Measurements from ENCODE around the gene HIVEP3. TPM values are rescaled to one million over a fixed set of nuclear protein-coding genes. Genes with fewer than 3 reads are reported as not detected.
A peak's percentile ranks its signal among the peaks of the same experiment; 100 is the strongest.

HIVEP3 gene
- total RNA-seq, 1 donor from 2014 or later: 76.7 TPM

GRCh38 chr1:41583658-41584547 is 334.8 kb downstream of the HIVEP3 start:
- H3K27me3 Mint-ChIP-seq (ENCODE audit: insufficient read depth): no peaks in the 10 kb centered on the region
- H3K27ac Mint-ChIP-seq: no peak overlapping the region
- peaks cover 65% of the 10 kb centered on the region for H3K36me3 Mint-ChIP-seq (ENCODE audit: low read depth)
- DNase-seq (ENCODE audit: low spot score): no peak
- H3K9me3 Mint-ChIP-seq: no peaks in the 10 kb centered on the region
- H3K4me1 Mint-ChIP-seq (ENCODE audit: low read depth): peaks cover 24% of the 10 kb centered on the region
- no peak overlapping the region for H3K4me3 Mint-ChIP-seq
- intact Hi-C loops (cut with micrococcal nuclease): no loop called here

- H3K36me3 Mint-ChIP-seq (ENCODE audit: low read depth): peaks cover 67% of the 10 kb centered on the region
- H3K9me3 Mint-ChIP-seq: no peaks in the 10 kb centered on the region
- no peak for DNase-seq (ENCODE audit: low spot score)
- intact Hi-C loops (cut with micrococcal nuclease): no loop called here
- no peak overlapping the region for H3K4me3 Mint-ChIP-seq
- no peak overlapping the region for H3K27ac Mint-ChIP-seq
- no peaks in the 10 kb centered on the region for H3K27me3 Mint-ChIP-seq (ENCODE audit: insufficient read depth)
- peaks cover 33% of the 10 kb centered on the region for H3K4me1 Mint-ChIP-seq (ENCODE audit: low read depth)
Observed at GRCh38 chr1:41582851-41583657, 335.7 kb downstream of the HIVEP3 start.

GRCh38 chr1:41582351-41582750 is 336.4 kb downstream of the HIVEP3 start:
- Mint-ChIP-seq H3K36me3 (ENCODE audit: low read depth) (peaks cover 69% of the 10 kb centered on the region), H3K27ac (no peak overlapping the region), H3K27me3 (ENCODE audit: insufficient read depth) (no peaks in the 10 kb centered on the region), H3K9me3 (no peaks in the 10 kb centered on the region), H3K4me3 (no peak overlapping the region), H3K4me1 (ENCODE audit: low read depth) (peaks cover 38% of the 10 kb centered on the region)
- intact Hi-C loops (cut with micrococcal nuclease): no loop called here
- no peak for DNase-seq (ENCODE audit: low spot score)

- intact Hi-C loops (cut with micrococcal nuclease): no loop called here
- H3K27ac Mint-ChIP-seq: no peak overlapping the region
- no peaks in the 10 kb centered on the region for H3K27me3 Mint-ChIP-seq (ENCODE audit: insufficient read depth)
- peaks cover 42% of the 10 kb centered on the region for H3K4me1 Mint-ChIP-seq (ENCODE audit: low read depth)
- H3K4me3 Mint-ChIP-seq: no peak overlapping the region
- no peaks in the 10 kb centered on the region for H3K9me3 Mint-ChIP-seq
- DNase-seq (ENCODE audit: low spot score): no peak
- H3K36me3 Mint-ChIP-seq (ENCODE audit: low read depth): peaks cover 69% of the 10 kb centered on the region
Observed at GRCh38 chr1:41582004-41582325, 336.8 kb downstream of the HIVEP3 start.

- DNase-seq (ENCODE audit: low spot score): no peak
- Mint-ChIP-seq H3K4me3 (no peak overlapping the region), H3K27ac (no peak overlapping the region), H3K27me3 (ENCODE audit: insufficient read depth) (no peaks in the 10 kb centered on the region), H3K9me3 (no peaks in the 10 kb centered on the region), H3K4me1 (ENCODE audit: low read depth) (peaks cover 47% of the 10 kb centered on the region), H3K36me3 (ENCODE audit: low read depth) (peaks cover 70% of the 10 kb centered on the region)
- intact Hi-C loops (cut with micrococcal nuclease): no loop called here
Observed at GRCh38 chr1:41581216-41582003, 337.3 kb downstream of the HIVEP3 start.

- Mint-ChIP-seq H3K36me3 (ENCODE audit: low read depth) (peaks cover 75% of the 10 kb centered on the region), H3K27ac (peak overlapping the region; percentile 24), H3K9me3 (no peaks in the 10 kb centered on the region)
Observed at GRCh38 chr1:41580520-41581172, 338.1 kb downstream of the HIVEP3 start.

GRCh38 chr1:41580021-41580420 is 338.7 kb downstream of the HIVEP3 start:
- peak overlapping the region; percentile 24 for H3K27ac Mint-ChIP-seq
- DNase-seq (ENCODE audit: low spot score): no peak
- H3K9me3 Mint-ChIP-seq: no peaks in the 10 kb centered on the region
- H3K36me3 Mint-ChIP-seq (ENCODE audit: low read depth): peaks cover 77% of the 10 kb centered on the region
- H3K4me1 Mint-ChIP-seq (ENCODE audit: low read depth): peaks cover 53% of the 10 kb centered on the region
- intact Hi-C loops (cut with micrococcal nuclease): no loop called here
- no peaks in the 10 kb centered on the region for H3K27me3 Mint-ChIP-seq (ENCODE audit: insufficient read depth)
- no peak overlapping the region for H3K4me3 Mint-ChIP-seq

More at GRCh38 chr1:41580520-41581172, 338.1 kb downstream of the HIVEP3 start:
- Mint-ChIP-seq H3K4me3 (no peak overlapping the region), H3K27me3 (ENCODE audit: insufficient read depth) (no peaks in the 10 kb centered on the region), H3K4me1 (ENCODE audit: low read depth) (peaks cover 52% of the 10 kb centered on the region)
- no peak for DNase-seq (ENCODE audit: low spot score)
- intact Hi-C loops (cut with micrococcal nuclease): no loop called here

GRCh38 chr1:41578712-41579335 is 339.9 kb downstream of the HIVEP3 start:
- no peaks in the 10 kb centered on the region for H3K9me3 Mint-ChIP-seq
- H3K4me3 Mint-ChIP-seq: no peak overlapping the region
- no peak for DNase-seq (ENCODE audit: low spot score)
- intact Hi-C loops (cut with micrococcal nuclease): no loop called here
- H3K4me1 Mint-ChIP-seq (ENCODE audit: low read depth): peaks cover 65% of the 10 kb centered on the region
- H3K27me3 Mint-ChIP-seq (ENCODE audit: insufficient read depth): no peaks in the 10 kb centered on the region
- H3K36me3 Mint-ChIP-seq (ENCODE audit: low read depth): peaks cover 70% of the 10 kb centered on the region
- H3K27ac Mint-ChIP-seq: peak overlapping the region; percentile 63

- DNase-seq (ENCODE audit: low spot score): no peak
- Mint-ChIP-seq H3K4me1 (ENCODE audit: low read depth) (peaks cover 80% of the 10 kb centered on the region), H3K9me3 (no peaks in the 10 kb centered on the region), H3K4me3 (no peak overlapping the region), H3K27ac (no peak overlapping the region), H3K36me3 (ENCODE audit: low read depth) (peaks cover 73% of the 10 kb centered on the region), H3K27me3 (ENCODE audit: insufficient read depth) (no peaks in the 10 kb centered on the region)
- intact Hi-C loops (cut with micrococcal nuclease): no loop called here
Observed at GRCh38 chr1:41576620-41577019, 342.1 kb downstream of the HIVEP3 start.

- Mint-ChIP-seq H3K9me3 (no peaks in the 10 kb centered on the region), H3K4me3 (no peak overlapping the region), H3K27ac (no peak overlapping the region), H3K4me1 (ENCODE audit: low read depth) (peaks cover 76% of the 10 kb centered on the region), H3K36me3 (ENCODE audit: low read depth) (peaks cover 73% of the 10 kb centered on the region), H3K27me3 (ENCODE audit: insufficient read depth) (no peaks in the 10 kb centered on the region)
- DNase-seq (ENCODE audit: low spot score): no peak
- intact Hi-C loops (cut with micrococcal nuclease): no loop called here
Observed at GRCh38 chr1:41576206-41576605, 342.5 kb downstream of the HIVEP3 start.

- Mint-ChIP-seq H3K4me3 (no peak overlapping the region), H3K27me3 (ENCODE audit: insufficient read depth) (no peaks in the 10 kb centered on the region), H3K27ac (no peak overlapping the region), H3K4me1 (ENCODE audit: low read depth) (peaks cover 65% of the 10 kb centered on the region), H3K9me3 (no peaks in the 10 kb centered on the region), H3K36me3 (ENCODE audit: low read depth) (peaks cover 71% of the 10 kb centered on the region)
- DNase-seq (ENCODE audit: low spot score): no peak
- intact Hi-C loops (cut with micrococcal nuclease): loop anchor here (1.0 to 5.0 kb wide), 10 partner anchors 47 to 598 kb away; partner anchors contain the start of gene HIVEP3
Observed at GRCh38 chr1:41574842-41575241, 343.9 kb downstream of the HIVEP3 start.

Data from activated T-helper 1 cell treated with anti-CD3 and anti-CD28 coated beads, Interleukin-12 subunit alpha, Interleukin-12 subunit beta, Interleukin-2, Interleukin-4 antibody, amounts not matched to agents 30 ng/mL and 10 ng/mL and 1 ng/mL, durations not matched to agents 14 hours and 24 hours and 36 hours (primary cell).